ENCODE data around the gene EDN1.
A peak's percentile ranks its signal among the peaks of the same experiment; 100 is the strongest.
"Not testable (repeated sequence)": the region's sequence is repeated elsewhere in the genome, so short reads cannot be mapped to it uniquely, and the experiment has no call there.

EDN1 gene

DNA sequence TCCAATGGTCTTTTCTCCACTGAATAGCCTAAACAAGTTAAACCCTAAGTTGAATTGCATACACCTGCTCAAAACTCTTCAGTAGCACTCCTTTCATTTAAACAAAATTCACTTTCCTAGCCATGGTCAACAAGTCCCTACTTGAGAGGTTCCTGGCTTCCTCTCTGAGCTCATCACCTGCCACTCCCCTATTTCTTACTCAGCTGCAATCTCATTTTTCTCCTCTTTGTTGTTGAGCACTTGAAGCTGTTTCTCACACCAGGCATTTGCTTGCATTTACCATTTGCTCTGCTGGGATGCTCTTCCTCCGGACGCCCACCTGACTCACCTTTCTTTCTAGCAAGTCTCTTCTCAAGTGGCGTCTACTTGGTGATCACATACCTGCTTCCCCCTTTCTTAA is 38.5 kb downstream of the EDN1 start:
- DNase-seq = no peak

DNA sequence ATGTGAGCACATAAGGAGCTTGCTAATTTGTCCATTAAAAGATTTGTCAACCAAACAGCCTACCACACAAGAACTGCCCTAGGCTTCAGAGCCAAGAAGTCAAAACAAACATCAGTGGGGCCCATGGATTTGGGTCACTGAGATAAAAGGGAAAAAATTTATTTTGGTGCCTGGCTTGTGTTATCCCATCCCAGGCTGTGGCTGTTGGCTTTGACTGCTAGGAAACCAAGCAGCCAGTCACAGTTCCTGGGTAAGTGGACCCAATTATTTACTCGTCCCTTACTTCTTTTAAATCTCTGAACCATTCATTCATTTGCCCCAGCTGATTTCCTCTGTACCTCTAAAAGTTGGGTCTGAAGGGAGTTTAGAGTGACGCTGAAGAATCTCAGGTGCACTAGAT is 41.3 kb downstream of the EDN1 start:
- DNase-seq = no peak

DNA sequence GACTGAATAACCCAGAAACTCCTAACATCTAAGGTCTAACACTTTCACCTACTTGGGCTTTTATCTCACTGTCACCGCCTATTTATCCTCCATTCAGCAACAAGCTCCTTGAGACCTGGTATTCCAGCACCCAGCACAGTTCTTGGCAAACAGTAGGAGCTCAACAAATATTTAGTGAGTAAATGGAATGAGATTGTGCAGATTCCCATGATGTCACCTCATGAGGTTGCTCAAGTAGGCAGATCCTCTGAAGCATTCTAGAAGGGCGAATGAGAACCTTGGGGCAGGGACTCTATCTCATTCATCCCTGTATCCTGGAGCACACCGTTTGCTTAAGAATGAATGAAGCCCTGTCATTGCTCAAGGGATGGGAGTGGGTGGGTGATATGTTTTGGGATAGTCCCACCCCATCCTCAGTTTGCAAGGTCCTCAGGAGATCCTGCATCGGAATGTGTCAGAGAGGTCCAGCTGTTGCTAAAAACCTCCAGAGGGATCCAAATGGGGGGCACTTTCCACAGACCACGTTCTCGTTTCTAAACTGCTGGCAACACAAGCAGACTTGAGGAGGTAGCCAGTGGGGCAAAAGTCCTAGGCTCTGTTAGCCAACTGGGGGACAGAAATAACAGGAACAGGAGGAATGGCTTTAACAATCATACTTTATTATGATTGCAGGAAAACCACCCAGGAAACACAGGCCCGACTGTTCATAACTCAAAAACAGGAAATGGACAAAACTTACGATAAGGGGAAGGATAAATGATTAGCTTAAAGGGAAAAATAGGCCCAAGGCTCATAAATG is 42.0 kb downstream of the EDN1 start:
- no peak for DNase-seq

DNA sequence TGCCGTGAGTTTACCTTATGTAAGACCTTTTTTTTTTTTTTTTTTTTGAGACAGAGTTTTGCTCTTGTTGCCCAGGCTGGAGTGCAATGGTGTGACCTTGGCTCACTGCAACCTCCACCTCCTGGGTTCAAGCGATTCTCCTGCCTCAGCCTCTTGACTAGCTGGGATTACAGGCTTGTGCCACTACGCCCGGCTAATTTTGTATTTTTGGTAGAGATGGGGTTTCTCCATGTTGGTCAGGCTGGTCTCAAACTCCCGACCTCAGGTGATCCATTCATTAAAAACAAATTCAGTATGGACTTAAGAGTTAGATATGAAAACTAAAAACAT is 42.6 kb downstream of the EDN1 start:
- DNase-seq = not testable (repeated sequence)

DNA sequence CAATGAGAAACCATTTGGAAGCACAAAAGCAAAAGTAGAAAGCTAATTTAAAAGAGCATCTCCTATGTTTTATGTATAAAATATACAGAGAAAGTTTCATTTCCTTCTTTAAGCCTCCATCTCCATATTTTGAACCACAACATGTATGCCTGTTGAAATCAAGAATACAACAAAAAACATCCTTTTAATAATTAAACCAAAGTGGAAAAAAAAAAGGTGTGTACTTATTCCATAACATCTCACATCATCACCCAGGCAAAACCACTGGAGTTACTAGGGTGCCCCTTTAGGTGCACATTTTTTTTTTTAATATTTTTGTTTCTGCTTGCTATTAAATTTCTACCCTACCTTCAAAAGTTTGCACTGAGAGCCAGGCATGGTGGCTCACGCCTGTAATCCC is 43.0 kb downstream of the EDN1 start:
- no peak for DNase-seq

DNA sequence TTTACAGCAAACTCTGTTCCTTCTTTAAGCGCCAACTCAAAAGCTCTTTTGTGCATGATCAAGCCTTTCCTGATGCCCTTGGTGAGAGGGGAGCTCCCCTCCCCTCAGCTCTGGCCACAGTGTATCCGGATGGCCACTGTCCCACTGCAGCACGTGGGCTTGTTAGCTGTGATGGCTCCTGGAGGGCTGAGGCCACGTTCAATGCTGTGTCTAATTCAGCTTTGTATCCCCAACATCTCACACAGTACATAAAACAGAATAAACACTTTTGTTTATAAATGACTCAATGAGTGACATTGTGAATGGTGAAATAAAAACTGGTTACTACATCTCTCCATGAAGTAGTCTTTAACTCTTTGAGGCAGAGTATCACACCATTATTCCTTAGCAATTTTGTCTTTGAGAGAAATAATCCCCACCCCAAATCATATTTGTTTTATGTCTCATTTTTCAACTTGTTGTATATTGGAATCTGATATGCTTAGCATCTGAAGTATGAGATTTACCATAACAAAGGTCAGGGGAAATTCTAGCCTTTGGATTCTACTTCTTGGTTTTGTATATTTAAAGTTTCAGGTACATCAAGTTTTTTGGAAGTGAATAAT is 44.5 kb downstream of the EDN1 start:
- DNase-seq = no peak

DNA sequence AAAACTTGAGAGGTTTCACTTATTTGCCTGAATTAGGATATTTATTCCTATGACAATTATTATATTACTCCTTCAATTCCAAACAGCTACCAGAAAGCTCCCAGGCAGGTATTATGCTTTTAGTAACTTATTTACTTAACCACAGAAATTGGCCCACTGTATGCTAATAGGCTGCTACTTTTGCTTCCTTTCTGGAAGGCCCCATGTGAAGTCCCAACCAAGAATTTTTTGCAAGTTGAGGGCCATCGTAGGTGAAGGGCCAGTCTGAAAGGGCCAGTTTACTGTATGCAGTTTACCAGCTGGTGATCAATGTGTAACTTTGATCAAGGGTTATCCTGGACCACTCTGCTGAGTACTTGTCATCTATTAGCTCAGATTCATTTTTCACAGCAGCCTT is 45.0 kb downstream of the EDN1 start:
- DNase-seq = no peak

DNA sequence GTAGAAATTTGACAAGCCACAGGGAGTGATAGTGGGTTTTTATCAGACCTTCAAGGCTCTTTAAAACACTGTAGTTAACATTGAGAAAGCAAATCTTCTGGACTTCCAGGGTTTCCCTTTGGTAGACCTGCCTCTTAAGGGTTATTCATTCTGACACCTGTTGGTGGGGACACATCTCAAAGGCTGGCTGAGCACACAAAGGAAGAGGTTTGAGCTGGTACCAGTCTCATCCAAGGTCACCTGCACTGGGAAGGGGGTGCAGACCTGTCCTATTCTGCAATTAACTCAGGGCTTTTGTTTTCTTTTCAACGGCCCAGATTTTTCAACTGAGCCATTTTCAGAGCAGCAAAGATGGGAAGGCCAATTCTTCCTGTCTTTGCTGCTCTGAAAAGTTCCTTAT is 45.6 kb downstream of the EDN1 start:
- DNase-seq = no peak

DNA sequence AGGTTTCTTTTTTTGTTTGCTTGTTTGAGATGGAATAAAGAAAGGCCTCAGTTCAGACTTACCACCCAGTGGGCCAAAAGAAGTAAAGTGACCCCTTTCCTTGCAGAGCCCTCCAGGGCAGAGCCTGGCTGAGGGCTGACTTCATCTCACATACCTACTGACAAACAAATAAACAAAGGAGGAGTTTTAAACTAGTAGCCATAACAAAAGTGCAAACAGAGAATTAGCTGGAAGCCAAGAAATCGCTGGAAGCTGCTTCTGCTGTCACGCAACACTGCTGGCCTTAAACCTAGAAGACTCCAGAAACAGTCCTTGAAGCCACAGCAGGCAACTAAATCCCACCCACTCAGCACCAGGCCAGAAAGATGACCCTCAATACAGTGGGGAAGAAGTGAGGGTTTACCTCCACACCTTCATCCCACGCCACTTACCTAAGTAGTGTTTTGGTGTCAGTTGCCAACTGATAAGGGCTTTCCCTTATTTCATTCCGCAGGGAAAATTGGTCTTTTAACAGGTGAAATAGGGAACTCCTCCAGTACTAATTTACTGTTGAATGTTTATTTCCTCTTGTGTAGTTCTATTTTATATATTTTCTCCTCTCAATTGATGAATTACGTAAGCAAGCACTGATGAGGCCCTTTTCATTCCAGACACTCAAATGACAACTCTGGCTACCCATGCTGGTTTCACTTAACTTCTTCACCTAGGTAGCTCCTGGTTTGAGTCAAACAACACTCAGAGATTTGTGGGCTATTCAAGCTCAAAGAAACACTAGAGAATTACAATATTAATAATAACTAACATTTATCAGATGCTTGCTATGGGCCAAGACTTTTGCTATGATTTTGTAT is 46.2 kb downstream of the EDN1 start:
- no peak for DNase-seq

DNA sequence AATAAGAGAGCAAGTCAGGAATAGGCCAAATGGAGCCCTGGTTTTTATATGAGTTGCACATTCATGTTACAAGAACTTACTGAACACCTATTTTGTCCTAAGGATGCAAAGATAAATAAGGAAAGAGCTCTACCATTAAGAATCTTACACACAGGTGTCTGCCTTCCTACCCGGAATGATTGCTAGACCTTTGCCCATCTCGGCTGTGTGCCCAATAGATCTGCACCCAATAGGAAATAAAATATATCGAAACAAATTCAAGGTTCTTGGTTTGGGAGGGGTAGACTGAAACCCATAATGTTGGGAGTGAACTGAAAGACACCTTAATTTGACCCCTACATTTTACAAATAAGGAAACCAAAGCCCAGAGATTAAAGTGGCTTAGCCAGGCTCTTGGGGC is 48.9 kb downstream of the EDN1 start:
- DNase-seq = no peak

DNA sequence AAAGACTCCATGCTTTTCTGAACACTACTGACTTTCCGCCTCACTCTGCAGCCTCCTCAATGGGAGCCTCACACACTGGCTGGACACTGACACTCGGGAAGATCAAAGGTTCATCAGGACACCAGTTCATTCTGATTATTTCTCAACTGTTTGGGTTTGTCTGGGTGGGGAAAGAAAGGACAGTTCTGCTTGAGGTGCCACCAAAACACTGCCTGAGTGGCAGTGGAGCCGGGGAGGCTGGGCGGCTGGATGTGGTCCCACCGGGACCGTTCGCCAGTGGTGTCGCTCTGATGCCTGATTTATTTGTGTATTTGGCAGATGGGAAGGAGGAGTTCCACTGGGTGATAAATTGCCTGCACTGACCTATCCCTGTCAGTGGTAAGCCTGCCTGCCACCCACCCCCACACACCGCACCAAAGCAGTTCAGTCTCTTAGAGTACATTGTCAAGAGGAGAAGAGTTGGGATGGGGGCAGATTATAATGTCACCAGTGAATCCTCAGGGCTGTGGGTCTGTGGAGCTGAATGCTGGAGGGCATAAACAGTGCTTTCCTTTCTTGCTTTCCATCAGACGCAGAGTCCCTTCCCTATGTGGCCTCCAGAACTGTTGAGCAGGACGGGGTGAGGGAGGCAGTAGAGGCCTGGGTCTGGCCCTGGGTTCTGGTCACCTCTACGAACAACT is 49.8 kb downstream of the EDN1 start:
- no peak for DNase-seq

DNA sequence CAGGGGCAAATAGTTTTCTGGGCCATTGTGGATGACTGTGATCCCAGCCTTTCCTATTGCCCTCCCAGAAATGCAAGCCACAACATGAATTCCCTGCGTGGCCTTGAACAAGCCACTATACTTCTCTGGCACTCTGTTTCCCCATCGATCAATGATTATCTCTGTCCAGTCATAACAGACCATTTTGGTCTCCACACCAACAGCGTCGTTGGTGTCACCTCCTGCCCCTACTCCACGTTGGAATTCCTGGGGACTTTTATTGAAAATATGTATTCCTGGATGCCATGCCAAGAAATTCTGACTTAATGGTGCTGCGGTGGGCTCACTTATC is 50.3 kb downstream of the EDN1 start:
- no peak for DNase-seq

DNA sequence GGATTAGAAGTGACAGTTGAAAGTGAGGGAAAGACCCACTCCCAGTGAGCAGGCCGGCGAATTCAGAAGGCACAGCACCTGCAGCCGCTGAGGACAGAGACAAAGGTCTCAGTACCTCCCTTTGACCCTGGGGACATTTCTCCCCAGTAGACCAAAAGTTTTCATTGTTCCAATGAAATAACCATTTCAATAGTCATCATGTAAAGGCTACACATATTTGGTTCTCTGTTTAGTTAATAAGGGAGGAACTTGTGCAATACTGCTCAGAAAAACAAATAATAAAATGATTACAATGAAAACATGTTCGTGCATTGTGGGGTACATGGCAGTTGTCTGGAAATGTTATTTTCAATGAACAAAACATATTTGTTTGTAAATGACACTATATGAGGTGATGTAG is 52.5 kb downstream of the EDN1 start:
- DNase-seq = no peak

DNA sequence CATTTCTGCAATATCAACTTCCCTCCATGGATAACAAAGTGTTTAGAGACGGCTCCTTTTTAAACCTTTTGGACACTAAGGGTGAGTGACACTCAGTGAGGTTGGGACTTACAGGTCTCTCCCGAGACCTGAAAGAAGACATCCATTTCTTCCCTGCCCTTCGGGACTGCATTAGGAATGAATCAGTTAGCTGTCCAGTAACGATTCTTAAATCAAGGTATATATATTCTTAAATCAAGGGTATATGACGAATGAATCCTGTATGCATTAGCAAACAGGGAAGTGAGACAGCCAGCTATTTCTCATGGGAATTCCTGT is 52.9 kb downstream of the EDN1 start:
- no peak for DNase-seq

DNA sequence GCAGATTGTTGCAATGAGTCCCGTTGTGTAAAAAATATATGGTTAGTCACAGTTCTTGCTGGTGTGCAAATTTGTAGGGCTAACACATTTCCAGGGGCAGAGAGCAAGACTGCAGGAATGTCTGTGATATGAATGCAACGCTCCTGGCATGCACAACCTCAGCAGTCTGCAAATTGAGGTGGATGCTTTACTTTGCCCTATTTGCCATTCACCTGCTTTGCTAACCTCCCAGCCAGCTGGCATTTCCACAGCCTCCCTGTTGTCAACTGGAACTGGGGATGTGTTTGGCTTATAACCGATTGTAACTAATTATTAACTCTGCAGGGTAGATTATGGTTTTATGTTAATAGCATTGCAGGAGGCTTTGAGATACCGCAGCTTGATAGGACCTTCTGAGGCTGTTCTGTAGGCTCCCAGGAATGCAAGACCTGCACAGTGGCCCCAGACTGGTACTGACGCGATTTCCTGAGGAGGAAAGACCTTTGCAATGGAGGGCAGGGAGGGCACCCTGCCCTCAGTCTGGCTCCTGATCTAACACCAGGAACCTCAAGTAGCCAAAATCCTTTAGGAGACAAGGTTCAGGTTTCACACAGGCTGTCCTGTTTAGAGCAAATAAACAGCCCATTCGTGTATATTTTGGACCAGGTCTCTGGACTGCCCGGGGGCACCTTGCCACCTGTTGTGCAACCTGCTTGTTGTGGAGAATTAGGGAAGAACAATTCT is 53.4 kb downstream of the EDN1 start:
- DNase-seq = peak in 1 of 2 experiments; percentile 57

DNA sequence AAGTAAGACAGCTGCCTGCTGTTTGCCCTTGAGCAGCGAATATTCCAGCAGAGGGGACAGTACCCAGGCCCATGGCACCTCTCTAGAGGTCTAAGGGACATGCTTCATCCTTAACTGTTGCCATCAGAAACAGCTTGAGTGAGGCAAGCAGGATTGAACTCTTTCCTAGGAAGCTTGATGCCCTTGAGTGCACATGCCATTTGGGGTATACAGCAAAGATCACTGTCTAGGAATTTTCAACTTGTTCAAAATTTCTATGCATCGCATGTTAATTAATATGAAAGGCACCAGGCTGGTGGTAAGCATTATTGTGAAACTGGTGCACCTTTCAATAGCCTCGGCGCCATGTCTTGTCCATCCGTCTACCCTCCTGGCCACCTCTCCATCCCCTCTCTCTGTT is 54.1 kb downstream of the EDN1 start:
- no peak for DNase-seq

DNA sequence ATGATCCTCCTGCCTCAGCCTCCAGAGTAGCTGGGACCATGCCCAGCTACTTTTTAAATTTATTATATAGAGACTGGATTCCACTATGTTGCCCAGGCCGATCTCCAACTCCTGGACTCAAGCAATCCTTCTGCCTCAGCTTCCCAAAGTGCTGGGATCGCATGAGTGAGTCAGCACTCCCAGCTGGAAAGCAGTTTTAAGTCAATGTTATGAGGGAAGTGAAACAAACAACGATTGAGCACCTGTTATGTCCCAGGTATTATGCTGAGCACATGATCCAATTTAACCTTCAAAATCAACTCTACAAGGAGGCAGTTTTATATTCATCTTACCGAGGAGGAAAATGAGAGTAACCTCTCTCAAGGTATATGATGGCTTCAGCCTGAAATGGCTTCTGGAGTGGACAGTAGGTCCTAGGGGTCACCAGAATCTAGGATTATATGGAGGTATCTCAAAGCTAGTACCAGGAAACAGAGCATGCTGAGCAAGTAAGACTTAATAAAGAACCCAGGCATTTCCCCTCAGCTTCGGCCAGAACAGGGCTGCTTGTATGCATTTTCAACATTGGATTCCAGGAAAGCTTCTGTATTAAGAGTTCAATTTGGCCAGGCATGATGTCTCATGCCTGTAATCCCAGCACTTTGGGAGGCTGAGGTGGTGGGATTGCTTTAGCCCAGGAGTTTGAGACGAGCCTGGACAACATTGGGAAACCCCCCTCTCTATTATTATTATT is 55.0 kb downstream of the EDN1 start:
- DNase-seq = no peak

DNA sequence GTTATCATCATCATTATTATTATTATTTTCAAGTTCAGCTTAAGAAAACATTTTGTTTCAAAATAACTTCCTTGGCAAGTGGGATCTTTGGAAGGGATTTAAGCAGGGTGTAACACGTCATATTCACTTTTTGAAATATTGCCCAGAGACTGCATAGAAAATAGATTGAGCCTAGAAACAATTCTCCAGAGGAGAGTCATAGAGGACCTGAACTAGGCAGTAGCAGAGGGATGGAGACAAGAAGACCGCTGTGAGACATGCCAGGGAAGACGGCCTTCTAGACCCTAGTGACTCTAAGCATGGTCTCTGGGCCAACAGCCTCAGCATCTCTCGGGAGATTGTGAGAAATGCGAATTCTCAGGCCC is 55.5 kb downstream of the EDN1 start:
- no peak for DNase-seq

All from NCI-H2081 (cell line).